A549 (cell line): Measurements from ENCODE around the gene EVC2. TPM values are rescaled to one million over a fixed set of nuclear protein-coding genes. Genes with fewer than 3 reads are reported as not detected.

Source experiments
- ATAC-seq, 2 experiments: fragments of 200-7000 bp in 1 of 2; fragments of >200 bp in 1 of 2; cut with Nextera tagmentation in 1 of 2; cut with Tn5 transposase in 1 of 2; 3 replicates each; pipeline versions ENCODE4 v1.8.0 to v1.9.1; 2018 to 2020; ENCODE audit warnings: mild to moderate bottlenecking in 1 of 2, moderate library complexity in 1 of 2
- CTCF ChIA-PET: fragments of 300-600 bp; sonication (Branson Sonifier 250); formaldehyde crosslinking; extraction: SDS; loops from one replicate; lab custom pipeline; 2021; ENCODE audit warnings: antibody characterized with exemption, inconsistent platforms; lab: Yijun Ruan, JAX
- POLR2A ChIA-PET: fragments of 350-600 bp; formaldehyde crosslinking; extraction: SDS; loops from one replicate; lab custom pipeline; 2021; ENCODE audit warnings: antibody characterized with exemption, inconsistent platforms; lab: Yijun Ruan, JAX
- DNase-seq, 2 experiments: peaks; one replicate each; pipeline versions ENCODE4 v3.0.0 to v3.0.0-alpha.2; 2011 to 2016; ENCODE audit warnings: low read depth in 1 of 2, low spot score in 1 of 2
- FAIRE-seq: peaks from 2 replicates; lab custom pipeline; 2011; peaks lifted over from hg19 to GRCh38; lab: Jason Lieb, UNC
- H3K27ac ChIP-seq, 2 experiments: fragments of >200 bp; sonication (Bioruptor Twin); formaldehyde crosslinking; 3 replicates each; pipeline ENCODE4 v1.5.1; 2016 to 2017
- H3K4me1 ChIP-seq: fragments of >200 bp; sonication (Bioruptor Twin); formaldehyde crosslinking; 3 replicates; pipeline ENCODE4 v1.6.1; 2016
- H3K4me2 ChIP-seq: fragments of >200 bp; sonication (Bioruptor Twin); formaldehyde crosslinking; 3 replicates; pipeline ENCODE4 v1.6.1; 2016
- H3K4me3 ChIP-seq: fragments of >200 bp; sonication (Bioruptor Twin); formaldehyde crosslinking; 3 replicates; pipeline ENCODE4 v1.5.1; 2016
- H3K9me3 ChIP-seq: fragments of >200 bp; sonication (Bioruptor Twin); formaldehyde crosslinking; 3 replicates; pipeline ENCODE4 v1.6.1; 2016
- EHMT2 ChIP-seq: fragments of 200-600 bp; sonication (generic); IDR thresholded peaks from 2 replicates; pipeline ENCODE4 v1.6.1; 2016; ENCODE audit warnings: antibody characterized with exemption, low read depth, mild to moderate bottlenecking, moderate library complexity
- FOSB ChIP-seq: fragments of 250-450 bp; sonication (Bioruptor Pico); IDR thresholded peaks from 2 replicates; pipeline ENCODE4 v1.5.0; 2020; ENCODE audit warnings: mild to moderate bottlenecking, moderate library complexity
- HDAC2 ChIP-seq: fragments of 200-600 bp; sonication (generic); IDR thresholded peaks from 2 replicates; pipeline ENCODE4 v1.6.1; 2016
- HEYL ChIP-seq: fragments of 250-450 bp; sonication (Bioruptor Pico); IDR thresholded peaks from 2 replicates; pipeline ENCODE4 v1.8.0; 2021; ENCODE audit warnings: mild to moderate bottlenecking, moderate library complexity
- HOXA7 ChIP-seq: fragments of 250-450 bp; sonication (Bioruptor Pico); IDR thresholded peaks from 2 replicates; pipeline ENCODE4 v1.5.0; 2020; ENCODE audit warnings: mild to moderate bottlenecking, moderate library complexity
- HOXB5 ChIP-seq: fragments of 250-450 bp; sonication (Bioruptor Pico); IDR thresholded peaks from 2 replicates; pipeline ENCODE4 v1.5.0; 2020; ENCODE audit warnings: mild to moderate bottlenecking, moderate library complexity
- JUN ChIP-seq, 2 experiments: fragments of >200 bp; sonication (Bioruptor Twin); formaldehyde crosslinking; IDR thresholded peaks; 2 replicates in 1 of 2; 3 replicates in 1 of 2; pipeline ENCODE4 v1.6.1; 2016 to 2017
- JUNB ChIP-seq: fragments of >200 bp; sonication (Bioruptor Twin); formaldehyde crosslinking; IDR thresholded peaks from 2 replicates; pipeline ENCODE4 v1.6.1; 2016
- KDM5A ChIP-seq: fragments of 200-600 bp; sonication (generic); IDR thresholded peaks from 2 replicates; pipeline ENCODE4 v1.6.1; 2016; ENCODE audit warnings: antibody characterized with exemption, mild to moderate bottlenecking
- MAFK ChIP-seq: fragments of 450-650 bp; IDR thresholded peaks from 2 replicates; pipeline ENCODE4 v1.6.1; 2014; ENCODE audit not compliant: partially characterized antibody
- MAZ ChIP-seq: fragments of 150-350 bp; IDR thresholded peaks from 2 replicates; pipeline ENCODE4 v1.6.1; 2014; ENCODE audit warnings: antibody characterized with exemption, low read depth, low read length, borderline replicate concordance
- NFE2L2 ChIP-seq: fragments of 150-350 bp; conservative IDR thresholded peaks from 2 replicates; pipeline ENCODE4 v1.6.1; 2014; ENCODE audit warnings: low read length
- RAD21 ChIP-seq, 2 experiments: fragments of >200 bp in 1 of 2; sonication (Bioruptor Twin) in 1 of 2; formaldehyde crosslinking in 1 of 2; IDR thresholded peaks in 1 of 2; conservative IDR thresholded peaks in 1 of 2; 2 replicates in 1 of 2; 3 replicates in 1 of 2; pipeline ENCODE4 v1.6.1; 2012 to 2018; ENCODE audit warnings: inconsistent platforms in 1 of 2
- RARB ChIP-seq: fragments of 250-450 bp; sonication (Bioruptor Pico); IDR thresholded peaks from 2 replicates; pipeline ENCODE4 v1.8.0; 2021; ENCODE audit warnings: mild to moderate bottlenecking, moderate library complexity
- SMC3 ChIP-seq: fragments of >200 bp; sonication (Bioruptor Twin); formaldehyde crosslinking; IDR thresholded peaks from 3 replicates; pipeline ENCODE4 v1.6.1; 2018; ENCODE audit warnings: inconsistent platforms
- TP53 ChIP-seq: fragments of 250-450 bp; sonication (Bioruptor Pico); IDR thresholded peaks from 2 replicates; pipeline ENCODE4 v1.5.0; 2021; ENCODE audit warnings: mild to moderate bottlenecking, moderate library complexity
- ZFP36 ChIP-seq: fragments of 450-650 bp; IDR thresholded peaks from 2 replicates; pipeline ENCODE4 v1.6.1; 2014; ENCODE audit warnings: borderline replicate concordance; ENCODE audit not compliant: partially characterized antibody
- WGBS: methylation state at CpG from one replicate; pipeline ENCODE4 v1.1.6; 2017; ENCODE audit errors: missing lambda C conversion rate; 5-methylcytosine and 5-hydroxymethylcytosine counted together
- polyA plus RNA-seq, 4 experiments: library from polyadenylated mRNA; depleted of rRNA in 3 of 4; stranded (reverse); fragments of >200 nt; fragmentation: RNase III in 1 of 4; extraction: RNeasy Plus Mini Kit Qiagen cat#74134 plus additional on column Dnase treatment in 1 of 4; gene quantifications; 2 replicates in 3 of 4; 3 replicates in 1 of 4; pipeline ENCODE4 v1.2.3, GENCODE V29; 2011 to 2017
- TF ChIP-seq, protein P1 (sequence below): IDR thresholded peaks from 2 replicates; pipeline ENCODE4 v1.6.1; 2012; ENCODE audit warnings: low read depth, borderline replicate concordance
- TF ChIP-seq, protein P2 (sequence below): fragments of >200 bp; sonication (Bioruptor Twin); formaldehyde crosslinking; IDR thresholded peaks from 2 replicates; pipeline ENCODE4 v1.6.1; 2016
- TF ChIP-seq, protein P3 (sequence below): fragments of 200-600 bp; sonication (generic); IDR thresholded peaks from 2 replicates; pipeline ENCODE4 v1.6.1; 2016; ENCODE audit warnings: antibody characterized with exemption, mild to moderate bottlenecking, moderate library complexity
- TF ChIP-seq, protein P4 (sequence below): IDR thresholded peaks from 2 replicates; pipeline ENCODE4 v1.6.1; 2012
- TF ChIP-seq, protein P5 (sequence below): fragments of >200 bp; sonication (Bioruptor Twin); formaldehyde crosslinking; IDR thresholded peaks from 3 replicates; pipeline ENCODE4 v1.6.1; 2016

EVC2 gene
- polyA plus RNA-seq, 2 of the 4 experiments (the other 2 are of a cell fraction) = 0.96 to 1.5 TPM

DNA sequence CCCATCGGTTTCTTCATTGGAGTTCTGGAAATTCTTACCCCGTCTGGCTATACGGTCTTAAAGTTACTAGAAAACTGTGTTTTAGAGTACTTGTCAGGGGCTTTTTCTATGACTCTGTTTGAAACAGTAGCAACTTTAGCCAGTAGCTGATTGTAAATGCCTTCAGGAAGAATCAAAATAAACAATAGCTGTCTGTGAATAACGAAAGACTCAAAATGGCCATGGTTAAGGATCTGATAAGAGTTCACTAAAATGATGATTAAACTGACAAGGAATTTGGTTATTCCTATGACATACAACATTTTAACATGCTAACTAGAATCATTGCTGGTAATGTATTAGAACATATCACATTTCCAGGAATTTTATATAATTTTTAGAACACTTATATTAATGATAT is 191.0 kb downstream of the EVC2 start:
- ATAC-seq = no peak
- FAIRE-seq = no peak
- no peak for TF ChIP-seq RARB
- no peak for TF ChIP-seq FOSB
- TF ChIP-seq, protein P1, sequence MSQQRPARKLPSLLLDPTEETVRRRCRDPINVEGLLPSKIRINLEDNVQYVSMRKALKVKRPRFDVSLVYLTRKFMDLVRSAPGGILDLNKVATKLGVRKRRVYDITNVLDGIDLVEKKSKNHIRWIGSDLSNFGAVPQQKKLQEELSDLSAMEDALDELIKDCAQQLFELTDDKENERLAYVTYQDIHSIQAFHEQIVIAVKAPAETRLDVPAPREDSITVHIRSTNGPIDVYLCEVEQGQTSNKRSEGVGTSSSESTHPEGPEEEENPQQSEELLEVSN = no peak
- no peak for TF ChIP-seq NFE2L2
- TF ChIP-seq ZFP36 = no peak
- TF ChIP-seq JUNB = no peak
- TF ChIP-seq TP53 = no peak
- TF ChIP-seq MAZ = no peak
- no peak for TF ChIP-seq EHMT2
- TF ChIP-seq MAFK = no peak
- TF ChIP-seq HOXB5 (CRISPR knock-in tag) = no peak
- TF ChIP-seq, protein P2, sequence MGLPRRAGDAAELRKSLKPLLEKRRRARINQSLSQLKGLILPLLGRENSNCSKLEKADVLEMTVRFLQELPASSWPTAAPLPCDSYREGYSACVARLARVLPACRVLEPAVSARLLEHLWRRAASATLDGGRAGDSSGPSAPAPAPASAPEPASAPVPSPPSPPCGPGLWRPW = no peak
- TF ChIP-seq HOXA7 (CRISPR knock-in tag) = no peak
- TF ChIP-seq, protein P3, sequence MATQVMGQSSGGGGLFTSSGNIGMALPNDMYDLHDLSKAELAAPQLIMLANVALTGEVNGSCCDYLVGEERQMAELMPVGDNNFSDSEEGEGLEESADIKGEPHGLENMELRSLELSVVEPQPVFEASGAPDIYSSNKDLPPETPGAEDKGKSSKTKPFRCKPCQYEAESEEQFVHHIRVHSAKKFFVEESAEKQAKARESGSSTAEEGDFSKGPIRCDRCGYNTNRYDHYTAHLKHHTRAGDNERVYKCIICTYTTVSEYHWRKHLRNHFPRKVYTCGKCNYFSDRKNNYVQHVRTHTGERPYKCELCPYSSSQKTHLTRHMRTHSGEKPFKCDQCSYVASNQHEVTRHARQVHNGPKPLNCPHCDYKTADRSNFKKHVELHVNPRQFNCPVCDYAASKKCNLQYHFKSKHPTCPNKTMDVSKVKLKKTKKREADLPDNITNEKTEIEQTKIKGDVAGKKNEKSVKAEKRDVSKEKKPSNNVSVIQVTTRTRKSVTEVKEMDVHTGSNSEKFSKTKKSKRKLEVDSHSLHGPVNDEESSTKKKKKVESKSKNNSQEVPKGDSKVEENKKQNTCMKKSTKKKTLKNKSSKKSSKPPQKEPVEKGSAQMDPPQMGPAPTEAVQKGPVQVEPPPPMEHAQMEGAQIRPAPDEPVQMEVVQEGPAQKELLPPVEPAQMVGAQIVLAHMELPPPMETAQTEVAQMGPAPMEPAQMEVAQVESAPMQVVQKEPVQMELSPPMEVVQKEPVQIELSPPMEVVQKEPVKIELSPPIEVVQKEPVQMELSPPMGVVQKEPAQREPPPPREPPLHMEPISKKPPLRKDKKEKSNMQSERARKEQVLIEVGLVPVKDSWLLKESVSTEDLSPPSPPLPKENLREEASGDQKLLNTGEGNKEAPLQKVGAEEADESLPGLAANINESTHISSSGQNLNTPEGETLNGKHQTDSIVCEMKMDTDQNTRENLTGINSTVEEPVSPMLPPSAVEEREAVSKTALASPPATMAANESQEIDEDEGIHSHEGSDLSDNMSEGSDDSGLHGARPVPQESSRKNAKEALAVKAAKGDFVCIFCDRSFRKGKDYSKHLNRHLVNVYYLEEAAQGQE = no peak
- no peak for TF ChIP-seq KDM5A
- no peak for TF ChIP-seq HEYL
- TF ChIP-seq JUN (IDR thresholded peaks at IDR 0.05) = no peak
- TF ChIP-seq, protein P4, sequence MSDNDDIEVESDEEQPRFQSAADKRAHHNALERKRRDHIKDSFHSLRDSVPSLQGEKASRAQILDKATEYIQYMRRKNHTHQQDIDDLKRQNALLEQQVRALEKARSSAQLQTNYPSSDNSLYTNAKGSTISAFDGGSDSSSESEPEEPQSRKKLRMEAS = no peak
- no peak for TF ChIP-seq HDAC2

DNA sequence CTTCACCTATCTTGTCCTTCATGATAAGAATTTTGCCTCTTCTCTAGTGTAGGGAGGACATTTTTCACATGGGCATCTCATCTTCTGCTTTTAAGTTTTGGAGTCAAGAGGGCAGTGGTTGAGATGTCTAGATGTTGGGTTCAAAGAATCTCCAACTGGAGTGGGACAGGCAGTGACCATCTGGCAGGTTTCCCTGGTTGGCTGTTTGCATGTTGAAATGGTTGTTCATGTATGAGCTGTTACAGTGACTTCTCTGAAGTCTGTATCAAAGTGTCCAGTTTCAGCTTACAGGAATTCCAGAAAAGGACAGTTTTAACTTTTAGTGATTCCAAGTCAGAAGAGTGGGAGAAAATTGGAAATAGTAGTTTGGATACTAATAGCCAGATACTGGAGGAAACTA is 192.7 kb downstream of the EVC2 start:
- DNase-seq = no peak
- no peak for TF ChIP-seq RAD21 (conservative IDR thresholded peaks at IDR 0.05 in 1 of 2, IDR thresholded peaks at IDR 0.05 in 1 of 2)
- TF ChIP-seq, protein P5, sequence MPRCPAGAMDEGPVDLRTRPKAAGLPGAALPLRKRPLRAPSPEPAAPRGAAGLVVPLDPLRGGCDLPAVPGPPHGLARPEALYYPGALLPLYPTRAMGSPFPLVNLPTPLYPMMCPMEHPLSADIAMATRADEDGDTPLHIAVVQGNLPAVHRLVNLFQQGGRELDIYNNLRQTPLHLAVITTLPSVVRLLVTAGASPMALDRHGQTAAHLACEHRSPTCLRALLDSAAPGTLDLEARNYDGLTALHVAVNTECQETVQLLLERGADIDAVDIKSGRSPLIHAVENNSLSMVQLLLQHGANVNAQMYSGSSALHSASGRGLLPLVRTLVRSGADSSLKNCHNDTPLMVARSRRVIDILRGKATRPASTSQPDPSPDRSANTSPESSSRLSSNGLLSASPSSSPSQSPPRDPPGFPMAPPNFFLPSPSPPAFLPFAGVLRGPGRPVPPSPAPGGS = no peak
- no peak for TF ChIP-seq SMC3
- TF ChIP-seq, all 56 proteins: peak for 0
- FAIRE-seq = no peak
- no peak for ATAC-seq
- Histone ChIP-seq H3K4me2 (no peak overlapping the region), H3K27ac (no peak overlapping the region), H3K9me3 (no peaks in the 10 kb centered on the region), H3K4me1 (no peaks in the 10 kb centered on the region), H3K4me3 (no peak overlapping the region)
- CTCF ChIA-PET = interaction anchor here (0.7 kb wide), 1 partner anchor 175 kb away, joined by 3 read pairs; no protein-coding TSS in a partner anchor
- POLR2A ChIA-PET = no interaction called here

More for the DNA sequence above, 191.0 kb downstream of the EVC2 start:
- Histone ChIP-seq H3K4me2 (no peak overlapping the region), H3K27ac (no peak overlapping the region), H3K4me1 (no peaks in the 10 kb centered on the region), H3K4me3 (no peak overlapping the region), H3K9me3 (no peaks in the 10 kb centered on the region)
- no peak for DNase-seq
- POLR2A ChIA-PET = no interaction called here
- whole genome bisulfite sequencing = 72% methylated on average over 4 of the region's 4 CpGs
- CTCF ChIA-PET = no interaction called here

Other genes starting within 250 kb of the EVC2 start
- gene EVC, start 2.6 kb upstream of the EVC2 start, polyA plus RNA-seq (2011; rRNA removed) = 3.0 and 5.7 TPM in 2 replicates
- 5.4 to 6.4 TPM (median 5.5 TPM) in 3 replicates for gene EVC, start 2.6 kb upstream of the EVC2 start, polyA plus RNA-seq (2017; fragmentation: RNase III; extraction: RNeasy Plus Mini Kit Qiagen cat#74134 plus additional on column Dnase treatment)
- 0.74 and 1.1 TPM in 2 replicates for gene CRMP1, start 184.5 kb upstream of the EVC2 start, polyA plus RNA-seq (2011; rRNA removed)
- 0.67 to 0.80 TPM (median 0.71 TPM) in 3 replicates for gene CRMP1, start 184.5 kb upstream of the EVC2 start, polyA plus RNA-seq (2017; fragmentation: RNase III; extraction: RNeasy Plus Mini Kit Qiagen cat#74134 plus additional on column Dnase treatment)